ENCODE results near the gene NAIF1. TPM values are rescaled to one million over a fixed set of nuclear protein-coding genes. Genes with fewer than 3 reads are reported as not detected.
A peak's percentile ranks its signal among the peaks of the same experiment; 100 is the strongest.

The NAIF1 gene
- total RNA-seq, 1 experiment from 2014 or later: 12.4 TPM

DNA sequence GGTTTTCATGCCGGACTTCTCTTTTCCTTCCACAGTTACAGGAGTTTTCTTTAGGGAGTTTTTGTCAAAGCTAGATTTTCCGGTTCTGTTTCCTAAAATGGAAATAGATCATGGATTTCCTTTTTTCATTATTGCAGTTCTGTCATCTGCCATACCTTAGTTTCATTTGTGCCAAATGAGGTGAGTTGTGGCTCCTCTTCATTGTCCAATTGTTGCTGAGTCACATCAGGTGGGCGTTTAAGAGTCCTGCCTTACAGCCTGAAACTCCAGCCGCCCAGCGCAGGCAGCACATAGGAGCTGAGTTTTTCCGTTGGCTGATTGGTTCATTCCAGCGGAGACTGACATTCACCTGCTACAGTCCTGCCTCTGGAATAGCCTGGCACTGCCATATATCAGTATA is 15.0 kb upstream of the NAIF1 start:
- H3K27ac Mint-ChIP-seq: peak overlapping the region; percentile 96
- no peaks in the 10 kb centered on the region; the same call in 1 of the 2 replicates for H3K36me3 Mint-ChIP-seq
- peaks cover 32% of the 10 kb centered on the region for H3K4me1 Mint-ChIP-seq
- TF ChIP-seq GABPB1 (CRISPR knock-in tag; IDR thresholded peaks at IDR 0.05) (no peak), IRF2 (CRISPR knock-in tag; IDR thresholded peaks at IDR 0.05; ENCODE audit: borderline replicate concordance, low read depth) (no peak), ATF1 (CRISPR knock-in tag; IDR thresholded peaks at IDR 0.05) (no peak), GTF2I (CRISPR knock-in tag; conservative IDR thresholded peaks at IDR 0.05) (no peak), SMAD3 (CRISPR knock-in tag; IDR thresholded peaks at IDR 0.05; ENCODE audit: borderline replicate concordance) (no peak), SP1 (CRISPR knock-in tag; conservative IDR thresholded peaks at IDR 0.05) (no peak)
- ChIA-PET POLR2A (interaction anchor here (1.1 kb wide), 1 partner anchor 15 kb away, joined by 11 read pairs; the partner anchor contains the start of gene NAIF1), CTCF (interaction anchor here (1.0 to 1.8 kb wide), 5 partner anchors 9 to 103 kb away, joined by 3 to 5 read pairs (median 4); partner anchors contain the start of genes NAIF1 and SLC25A25)
- H3K4me3 Mint-ChIP-seq: no peak overlapping the region
- no peak for DNase-seq (ENCODE audit: low spot score)
- no peaks in the 10 kb centered on the region for H3K9me3 Mint-ChIP-seq
- ATAC-seq: no peak
- no peaks in the 10 kb centered on the region for H3K27me3 Mint-ChIP-seq (ENCODE audit: low read depth)

GRCh38 chr9:128081056-128081455 is 13.9 kb upstream of the NAIF1 start:
- Mint-ChIP-seq H3K9me3 (no peaks in the 10 kb centered on the region), H3K27me3 (ENCODE audit: low read depth) (no peaks in the 10 kb centered on the region), H3K36me3 (peaks cover 5% of the 10 kb centered on the region), H3K4me3 (no peak overlapping the region), H3K27ac (peak overlapping the region; percentile 89), H3K4me1 (peaks cover 32% of the 10 kb centered on the region)
- TF ChIP-seq FOXP1 (CRISPR knock-in tag; IDR thresholded peaks at IDR 0.05; ENCODE audit: borderline replicate concordance) (no peak), NR2C2 (CRISPR knock-in tag; IDR thresholded peaks at IDR 0.05) (no peak), ATF1 (CRISPR knock-in tag; IDR thresholded peaks at IDR 0.05) (no peak), ZNF416 (CRISPR knock-in tag; IDR thresholded peaks at IDR 0.05) (no peak), SMAD3 (CRISPR knock-in tag; IDR thresholded peaks at IDR 0.05; ENCODE audit: borderline replicate concordance) (no peak), MLX (CRISPR knock-in tag; IDR thresholded peaks at IDR 0.05) (no peak), ATF2 (CRISPR knock-in tag; IDR thresholded peaks at IDR 0.05; ENCODE audit: borderline replicate concordance, low read depth) (no peak), NR3C1 (CRISPR knock-in tag; conservative IDR thresholded peaks at IDR 0.05; ENCODE audit: low read depth) (no peak), JUN (CRISPR knock-in tag; IDR thresholded peaks at IDR 0.05) (no peak), USF1 (CRISPR knock-in tag; IDR thresholded peaks at IDR 0.05) (no peak), MYBL2 (CRISPR knock-in tag; IDR thresholded peaks at IDR 0.05) (no peak), ZNF219 (CRISPR knock-in tag; IDR thresholded peaks at IDR 0.05; ENCODE audit: borderline replicate concordance) (no peak), ZNF317 (CRISPR knock-in tag; IDR thresholded peaks at IDR 0.05; ENCODE audit: borderline replicate concordance, low read depth) (no peak)
- TF ChIP-seq, protein P1, sequence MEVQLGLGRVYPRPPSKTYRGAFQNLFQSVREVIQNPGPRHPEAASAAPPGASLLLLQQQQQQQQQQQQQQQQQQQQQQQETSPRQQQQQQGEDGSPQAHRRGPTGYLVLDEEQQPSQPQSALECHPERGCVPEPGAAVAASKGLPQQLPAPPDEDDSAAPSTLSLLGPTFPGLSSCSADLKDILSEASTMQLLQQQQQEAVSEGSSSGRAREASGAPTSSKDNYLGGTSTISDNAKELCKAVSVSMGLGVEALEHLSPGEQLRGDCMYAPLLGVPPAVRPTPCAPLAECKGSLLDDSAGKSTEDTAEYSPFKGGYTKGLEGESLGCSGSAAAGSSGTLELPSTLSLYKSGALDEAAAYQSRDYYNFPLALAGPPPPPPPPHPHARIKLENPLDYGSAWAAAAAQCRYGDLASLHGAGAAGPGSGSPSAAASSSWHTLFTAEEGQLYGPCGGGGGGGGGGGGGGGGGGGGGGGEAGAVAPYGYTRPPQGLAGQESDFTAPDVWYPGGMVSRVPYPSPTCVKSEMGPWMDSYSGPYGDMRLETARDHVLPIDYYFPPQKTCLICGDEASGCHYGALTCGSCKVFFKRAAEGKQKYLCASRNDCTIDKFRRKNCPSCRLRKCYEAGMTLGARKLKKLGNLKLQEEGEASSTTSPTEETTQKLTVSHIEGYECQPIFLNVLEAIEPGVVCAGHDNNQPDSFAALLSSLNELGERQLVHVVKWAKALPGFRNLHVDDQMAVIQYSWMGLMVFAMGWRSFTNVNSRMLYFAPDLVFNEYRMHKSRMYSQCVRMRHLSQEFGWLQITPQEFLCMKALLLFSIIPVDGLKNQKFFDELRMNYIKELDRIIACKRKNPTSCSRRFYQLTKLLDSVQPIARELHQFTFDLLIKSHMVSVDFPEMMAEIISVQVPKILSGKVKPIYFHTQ (CRISPR knock-in tag; IDR thresholded peaks at IDR 0.05): no peak
- TF ChIP-seq, protein P2, sequence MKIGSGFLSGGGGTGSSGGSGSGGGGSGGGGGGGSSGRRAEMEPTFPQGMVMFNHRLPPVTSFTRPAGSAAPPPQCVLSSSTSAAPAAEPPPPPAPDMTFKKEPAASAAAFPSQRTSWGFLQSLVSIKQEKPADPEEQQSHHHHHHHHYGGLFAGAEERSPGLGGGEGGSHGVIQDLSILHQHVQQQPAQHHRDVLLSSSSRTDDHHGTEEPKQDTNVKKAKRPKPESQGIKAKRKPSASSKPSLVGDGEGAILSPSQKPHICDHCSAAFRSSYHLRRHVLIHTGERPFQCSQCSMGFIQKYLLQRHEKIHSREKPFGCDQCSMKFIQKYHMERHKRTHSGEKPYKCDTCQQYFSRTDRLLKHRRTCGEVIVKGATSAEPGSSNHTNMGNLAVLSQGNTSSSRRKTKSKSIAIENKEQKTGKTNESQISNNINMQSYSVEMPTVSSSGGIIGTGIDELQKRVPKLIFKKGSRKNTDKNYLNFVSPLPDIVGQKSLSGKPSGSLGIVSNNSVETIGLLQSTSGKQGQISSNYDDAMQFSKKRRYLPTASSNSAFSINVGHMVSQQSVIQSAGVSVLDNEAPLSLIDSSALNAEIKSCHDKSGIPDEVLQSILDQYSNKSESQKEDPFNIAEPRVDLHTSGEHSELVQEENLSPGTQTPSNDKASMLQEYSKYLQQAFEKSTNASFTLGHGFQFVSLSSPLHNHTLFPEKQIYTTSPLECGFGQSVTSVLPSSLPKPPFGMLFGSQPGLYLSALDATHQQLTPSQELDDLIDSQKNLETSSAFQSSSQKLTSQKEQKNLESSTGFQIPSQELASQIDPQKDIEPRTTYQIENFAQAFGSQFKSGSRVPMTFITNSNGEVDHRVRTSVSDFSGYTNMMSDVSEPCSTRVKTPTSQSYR (CRISPR knock-in tag; IDR thresholded peaks at IDR 0.05): no peak
- TF ChIP-seq, protein P3, sequence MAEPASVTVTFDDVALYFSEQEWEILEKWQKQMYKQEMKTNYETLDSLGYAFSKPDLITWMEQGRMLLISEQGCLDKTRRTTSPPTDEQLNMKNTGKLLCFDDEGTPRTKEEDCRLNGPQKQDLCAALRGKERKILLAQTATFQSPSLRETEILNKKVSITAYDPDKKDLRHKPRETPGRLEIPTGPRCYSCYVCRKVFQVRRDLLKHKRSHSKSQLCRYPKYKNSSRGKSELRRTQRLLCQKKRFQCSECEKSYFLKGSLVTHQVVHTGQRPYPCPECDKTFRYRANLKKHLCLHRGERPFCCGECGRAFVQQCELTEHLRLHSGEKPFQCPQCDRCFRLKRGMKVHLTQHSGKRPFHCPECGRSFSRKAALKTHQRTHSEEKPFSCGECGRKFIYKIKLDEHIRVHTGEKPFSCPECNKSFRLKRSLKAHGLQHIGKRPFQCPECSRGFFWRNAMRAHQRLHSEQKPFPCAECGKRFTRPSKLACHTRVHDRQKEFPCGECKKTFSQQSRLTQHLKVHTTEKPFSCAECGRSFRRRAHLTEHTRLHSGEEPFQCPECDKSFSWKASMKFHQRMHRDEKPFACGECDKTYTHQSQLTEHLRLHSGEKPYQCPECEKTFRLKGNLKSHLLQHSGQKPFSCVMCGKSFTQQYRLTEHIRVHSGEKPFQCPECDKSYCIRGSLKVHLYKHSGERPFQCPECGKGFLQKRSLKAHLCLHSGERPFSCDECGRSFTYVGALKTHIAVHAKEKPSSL (CRISPR knock-in tag; conservative IDR thresholded peaks at IDR 0.05): no peak
- TF ChIP-seq, protein P4, sequence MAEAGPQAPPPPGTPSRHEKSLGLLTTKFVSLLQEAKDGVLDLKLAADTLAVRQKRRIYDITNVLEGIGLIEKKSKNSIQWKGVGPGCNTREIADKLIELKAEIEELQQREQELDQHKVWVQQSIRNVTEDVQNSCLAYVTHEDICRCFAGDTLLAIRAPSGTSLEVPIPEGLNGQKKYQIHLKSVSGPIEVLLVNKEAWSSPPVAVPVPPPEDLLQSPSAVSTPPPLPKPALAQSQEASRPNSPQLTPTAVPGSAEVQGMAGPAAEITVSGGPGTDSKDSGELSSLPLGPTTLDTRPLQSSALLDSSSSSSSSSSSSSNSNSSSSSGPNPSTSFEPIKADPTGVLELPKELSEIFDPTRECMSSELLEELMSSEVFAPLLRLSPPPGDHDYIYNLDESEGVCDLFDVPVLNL (CRISPR knock-in tag; IDR thresholded peaks at IDR 0.05; ENCODE audit: borderline replicate concordance, low read depth): no peak
- DNase-seq (ENCODE audit: low spot score) (no peak), ATAC-seq (no peak)
- CTCF ChIA-PET: interaction anchor here (1.3 to 2.0 kb wide), 4 partner anchors 10 to 358 kb away, joined by 3 to 8 read pairs (median 6); no protein-coding TSS in a partner anchor
- POLR2A ChIA-PET: no interaction called here
